Endothelial cell of umbilical vein (primary cell): ENCODE measurements around the gene TRMT1.

ENCODE experiments used
- EZH2 ChIP-seq: IDR thresholded peaks from 2 replicates; pipeline ENCODE4 v1.6.1; 2012; ENCODE audit warnings: borderline replicate concordance, low read depth, mild to moderate bottlenecking, moderate library complexity, low read length, inconsistent platforms; ENCODE audit not compliant: severe bottlenecking
- GATA2 ChIP-seq: IDR thresholded peaks from 2 replicates; pipeline ENCODE4 v1.7.0; 2011; ENCODE audit warnings: low read depth, mild to moderate bottlenecking, moderate library complexity, mixed read lengths, low read length; ENCODE audit not compliant: insufficient read length, insufficient read depth
- JUN ChIP-seq: IDR thresholded peaks from 2 replicates; pipeline ENCODE4 v1.6.1; 2011; ENCODE audit warnings: borderline replicate concordance, low read depth; ENCODE audit not compliant: insufficient read length, insufficient read depth
- MYC ChIP-seq: IDR thresholded peaks from one replicate; pipeline ENCODE4 v1.6.1; 2011; ENCODE audit warnings: mild to moderate bottlenecking, low read depth, low read length
- POLR2A ChIP-seq: IDR thresholded peaks from 2 replicates; pipeline ENCODE4 v1.6.1; 2012; ENCODE audit warnings: low read depth, mild to moderate bottlenecking, control low read depth, low read length
- POLR2AphosphoS5 ChIP-seq: IDR thresholded peaks from 2 replicates; pipeline ENCODE4 v1.6.1; 2012; ENCODE audit warnings: low read depth, mild to moderate bottlenecking, control low read depth, low read length, moderate library complexity; ENCODE audit not compliant: insufficient read depth
- TF ChIP-seq, protein P1 (sequence below), 2 donors: IDR thresholded peaks; 1 replicate in 1 of 2; 2 replicates in 1 of 2; pipeline ENCODE4 v1.5.1; 2011; ENCODE audit warnings: low read length in 2 of 2, mild to moderate bottlenecking in 2 of 2, moderate library complexity in 2 of 2, control low read depth in 1 of 2, inconsistent platforms in 1 of 2, low read depth in 1 of 2; ENCODE audit not compliant: insufficient read depth in 1 of 2; ENCODE audit errors: extremely low read depth in 1 of 2
- TF ChIP-seq, protein P2 (sequence below): IDR thresholded peaks from 2 replicates; pipeline ENCODE4 v1.6.1; 2011; ENCODE audit not compliant: insufficient read depth, insufficient read length

DNA sequence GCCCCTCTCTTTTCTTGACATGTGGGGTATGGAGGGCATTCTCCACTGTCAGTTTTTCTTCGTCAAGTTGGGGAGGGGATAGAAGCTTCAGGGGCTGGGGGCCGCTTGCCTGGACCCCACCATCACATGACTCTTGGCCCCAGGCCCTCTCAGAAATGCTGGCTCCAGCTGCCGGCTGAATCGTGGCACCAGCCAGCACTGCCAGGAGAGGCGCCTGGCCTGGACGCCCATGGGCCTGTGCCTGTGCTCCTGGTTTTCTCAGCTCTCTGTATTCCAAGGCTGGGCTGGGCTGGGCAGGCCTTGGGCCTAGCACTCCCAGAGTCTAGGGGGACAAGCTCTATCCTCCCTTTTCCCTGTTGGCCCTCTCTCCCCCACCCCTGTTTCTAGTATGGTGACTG, 52.4 kb downstream of the TRMT1 start:
- TF ChIP-seq EZH2 (no peak), MYC (no peak), POLR2A (no peak), GATA2 (no peak), POLR2AphosphoS5 (no peak), JUN (no peak)
- TF ChIP-seq, protein P1, sequence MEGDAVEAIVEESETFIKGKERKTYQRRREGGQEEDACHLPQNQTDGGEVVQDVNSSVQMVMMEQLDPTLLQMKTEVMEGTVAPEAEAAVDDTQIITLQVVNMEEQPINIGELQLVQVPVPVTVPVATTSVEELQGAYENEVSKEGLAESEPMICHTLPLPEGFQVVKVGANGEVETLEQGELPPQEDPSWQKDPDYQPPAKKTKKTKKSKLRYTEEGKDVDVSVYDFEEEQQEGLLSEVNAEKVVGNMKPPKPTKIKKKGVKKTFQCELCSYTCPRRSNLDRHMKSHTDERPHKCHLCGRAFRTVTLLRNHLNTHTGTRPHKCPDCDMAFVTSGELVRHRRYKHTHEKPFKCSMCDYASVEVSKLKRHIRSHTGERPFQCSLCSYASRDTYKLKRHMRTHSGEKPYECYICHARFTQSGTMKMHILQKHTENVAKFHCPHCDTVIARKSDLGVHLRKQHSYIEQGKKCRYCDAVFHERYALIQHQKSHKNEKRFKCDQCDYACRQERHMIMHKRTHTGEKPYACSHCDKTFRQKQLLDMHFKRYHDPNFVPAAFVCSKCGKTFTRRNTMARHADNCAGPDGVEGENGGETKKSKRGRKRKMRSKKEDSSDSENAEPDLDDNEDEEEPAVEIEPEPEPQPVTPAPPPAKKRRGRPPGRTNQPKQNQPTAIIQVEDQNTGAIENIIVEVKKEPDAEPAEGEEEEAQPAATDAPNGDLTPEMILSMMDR (IDR thresholded peaks at IDR 0.05; ENCODE audit: extremely low read depth in 1 of 2, insufficient read depth in 1 of 2, low read depth in 1 of 2, low read length in 2 of 2): no peak
- TF ChIP-seq, protein P2, sequence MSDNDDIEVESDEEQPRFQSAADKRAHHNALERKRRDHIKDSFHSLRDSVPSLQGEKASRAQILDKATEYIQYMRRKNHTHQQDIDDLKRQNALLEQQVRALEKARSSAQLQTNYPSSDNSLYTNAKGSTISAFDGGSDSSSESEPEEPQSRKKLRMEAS: no peak
